Panc1 (cell line): ENCODE data around the gene UBE3B. TPM values are rescaled to one million over a fixed set of nuclear protein-coding genes. Genes with fewer than 3 reads are reported as not detected.

Source experiments
- ATAC-seq: fragments of 200-7000 bp; cut with Tn5 transposase; 2 replicates; pipeline ENCODE4 v1.9.1; 2020; ENCODE audit warnings: mild to moderate bottlenecking, moderate library complexity
- BruUV-seq: library from RNA; stranded (reverse); fragments of 400-500 nt; replicated peaks from 2 replicates; lab custom pipeline; 2021; lab: Mats Ljungman, UMichigan
- CTCF ChIA-PET: fragments of 300-600 bp; sonication (Branson Sonifier 250); formaldehyde crosslinking; loops from one replicate; lab custom pipeline; 2022; ENCODE audit warnings: antibody characterized with exemption; lab: Charles Lee
- POLR2A ChIA-PET: fragments of 300-600 bp; sonication (Branson Sonifier 250); formaldehyde crosslinking; loops from one replicate; lab custom pipeline; 2022; ENCODE audit warnings: antibody characterized with exemption; lab: Charles Lee
- DNase-seq: peaks from one replicate; pipeline ENCODE4 v3.0.0-alpha.2; 2010; ENCODE audit warnings: low read depth, low spot score
- H3K27ac ChIP-seq: 2 replicates; pipeline ENCODE4 v1.5.1; 2011; ENCODE audit warnings: mild to moderate bottlenecking, low read length, inconsistent platforms
- H3K27me3 ChIP-seq: fragments of 200-500 bp; sonication (Bioruptor generic); 2 replicates; pipeline ENCODE4 v1.6.0; 2014; ENCODE audit warnings: low read length, inconsistent platforms; ENCODE audit not compliant: control insufficient read depth, insufficient read depth
- H3K36me3 ChIP-seq: fragments of 200-500 bp; sonication (Bioruptor generic); 2 replicates; pipeline ENCODE4 v1.5.1; 2014; ENCODE audit warnings: inconsistent platforms, mild to moderate bottlenecking, low read length, moderate library complexity; ENCODE audit not compliant: control insufficient read depth, insufficient read depth
- H3K4me1 ChIP-seq: 2 replicates; pipeline ENCODE4 v1.5.1; 2011; ENCODE audit warnings: inconsistent platforms, mild to moderate bottlenecking, low read length, moderate library complexity; ENCODE audit not compliant: control insufficient read depth, insufficient read depth
- H3K4me3 ChIP-seq, 2 experiments: 2 replicates each; pipeline ENCODE4 v1.5.1; 2011 to 2012; ENCODE audit warnings: low read depth in 2 of 2, low read length in 2 of 2, mild to moderate bottlenecking in 2 of 2, inconsistent platforms in 1 of 2, moderate library complexity in 1 of 2
- H3K9me3 ChIP-seq: fragments of 200-500 bp; sonication (Bioruptor generic); 2 replicates; pipeline ENCODE4 v1.5.1; 2014; ENCODE audit warnings: low read depth, mild to moderate bottlenecking, inconsistent platforms, low read length, moderate library complexity; ENCODE audit not compliant: control insufficient read depth, insufficient read depth
- CTCF ChIP-seq: fragments of 450-650 bp; IDR thresholded peaks from 2 replicates; pipeline ENCODE4 v1.5.1; 2017; ENCODE audit warnings: mild to moderate bottlenecking
- POLR2AphosphoS5 ChIP-seq: IDR thresholded peaks from 2 replicates; pipeline ENCODE4 v1.6.1; 2012; ENCODE audit warnings: mild to moderate bottlenecking, low read depth, low read length, moderate library complexity
- REST ChIP-seq, 2 experiments: IDR thresholded peaks; 2 replicates each; pipeline ENCODE4 v1.6.1; 2011 to 2012; ENCODE audit warnings: low read depth in 2 of 2, control low read depth in 1 of 2, low read length in 1 of 2, mild to moderate bottlenecking in 1 of 2, moderate library complexity in 1 of 2; ENCODE audit not compliant: insufficient read depth in 1 of 2
- SIN3A ChIP-seq: IDR thresholded peaks from 2 replicates; pipeline ENCODE4 v1.6.1; 2012; ENCODE audit warnings: low read depth, mild to moderate bottlenecking, low read length, moderate library complexity, borderline replicate concordance; ENCODE audit not compliant: insufficient read depth
- TCF7L2 ChIP-seq: IDR thresholded peaks from 2 replicates; pipeline ENCODE4 v1.6.1; 2011; ENCODE audit warnings: mild to moderate bottlenecking, low read depth, low read length, inconsistent platforms
- in situ Hi-C: cut with HindIII; loops from 2 replicates; pipeline ENCODE4 v1.10.0; 2016; ENCODE audit warnings: low sequenced_read_pairs, low pct_unique_long_range_greater_than_20kb
- intact Hi-C: fragments of 100-400 bp; cut with micrococcal nuclease; formaldehyde crosslinking; loops from one replicate; pipeline ENCODE4 v1.10.0; 2022; ENCODE audit not compliant: unreplicated experiment
- total RNA-seq: library from RNA; stranded (reverse); gene quantifications from one replicate; pipeline ENCODE4 v1.2.1, GENCODE V29; 2021; ENCODE audit not compliant: unreplicated experiment

The UBE3B gene
- total RNA-seq, 1 experiment from 2014 or later: 38.9 TPM

- CTCF ChIA-PET: no interaction called here
- BruUV-seq: no TSS peak
- H3K4me3 ChIP-seq: no peak overlapping the region
- H3K4me1 ChIP-seq: no peaks in the 10 kb centered on the region
- in situ Hi-C loops: no loop called here
- no peaks in the 10 kb centered on the region for H3K27me3 ChIP-seq
- TF ChIP-seq SIN3A (no peak), POLR2AphosphoS5 (no peak), TCF7L2 (no peak), CTCF (no peak), REST (IDR thresholded peaks at IDR 0.05; ENCODE audit: insufficient read depth in 1 of 2, low read depth in 2 of 2, low read length in 1 of 2) (no peak)
- POLR2A ChIA-PET: interaction anchor here (0.6 kb wide), 1 partner anchor 13 kb away, joined by 4 read pairs; no protein-coding TSS in a partner anchor
- peaks cover 10% of the 10 kb centered on the region; the same call in 1 of the 2 replicates for H3K36me3 ChIP-seq
- DNase-seq: no peak
- ATAC-seq: no peak
- intact Hi-C loops: no loop called here
- H3K9me3 ChIP-seq: 0 out of 2 replicates have a peak, but pooled peaks cover 3% of the 10 kb centered on the region
- no peak overlapping the region for H3K27ac ChIP-seq
Measured at GRCh38 chr12:109493938-109494337, 16.5 kb downstream of the UBE3B start.

GRCh38 chr12:109494348-109494881, 17.0 kb downstream of the UBE3B start:
- no peak for DNase-seq
- ChIA-PET CTCF (interaction anchor here (0.6 kb wide), 1 partner anchor 52 kb away, joined by 17 read pairs; no protein-coding TSS in a partner anchor), POLR2A (no interaction called here)
- no peak for TF ChIP-seq TCF7L2
- TF ChIP-seq SIN3A: no peak
- no peak for TF ChIP-seq REST (IDR thresholded peaks at IDR 0.05; ENCODE audit: insufficient read depth in 1 of 2, low read depth in 2 of 2, low read length in 1 of 2)
- TF ChIP-seq CTCF: no peak
- TF ChIP-seq POLR2AphosphoS5: no peak
- in situ Hi-C loops: no loop called here
- peaks cover 8% of the 10 kb centered on the region; the same call in 1 of the 2 replicates for H3K36me3 ChIP-seq
- H3K27me3 ChIP-seq: no peaks in the 10 kb centered on the region
- 0 out of 2 replicates have a peak, but pooled peaks cover 3% of the 10 kb centered on the region for H3K9me3 ChIP-seq
- peak; percentile 71 for ATAC-seq
- no peaks in the 10 kb centered on the region for H3K4me1 ChIP-seq
- no TSS peak for BruUV-seq
- intact Hi-C loops: no loop called here
- H3K4me3 ChIP-seq: no peak overlapping the region
- H3K27ac ChIP-seq: no peak overlapping the region
